PC-9 (cell line): ENCODE data around the gene SMPD1. TPM values are rescaled to one million over a fixed set of nuclear protein-coding genes. Genes with fewer than 3 reads are reported as not detected.

Experiments
- BruUV-seq: library from RNA; stranded (reverse); fragments of 400-500 nt; replicated peaks from 2 replicates; lab custom pipeline; 2021; lab: Mats Ljungman, UMichigan
- CTCF ChIA-PET: fragments of 300-600 bp; sonication (Branson Sonifier 250); formaldehyde crosslinking; loops from one replicate; lab custom pipeline; 2022; ENCODE audit warnings: antibody characterized with exemption; lab: Charles Lee
- POLR2A ChIA-PET: fragments of 300-600 bp; sonication (Branson Sonifier 250); formaldehyde crosslinking; loops from one replicate; lab custom pipeline; 2022; ENCODE audit warnings: antibody characterized with exemption; ENCODE audit not compliant: unreplicated experiment; lab: Charles Lee
- DNase-seq, 2 experiments: peaks; one replicate each; pipeline versions ENCODE4 v3.0.0 to v3.0.0-alpha.2; 2015 to 2022; ENCODE audit warnings: mixed read lengths in 1 of 2
- H2AFZ ChIP-seq: fragments of 200-600 bp; sonication (generic); 2 replicates; pipeline ENCODE4 v1.8.1; 2017; ENCODE audit warnings: antibody characterized with exemption
- H3F3A ChIP-seq: fragments of 200-600 bp; sonication (generic); 2 replicates; pipeline ENCODE4 v1.8.1; 2017; ENCODE audit warnings: antibody characterized with exemption, mild to moderate bottlenecking, low read depth; ENCODE audit not compliant: insufficient read depth
- H3K27ac ChIP-seq: fragments of 200-600 bp; sonication (generic); 2 replicates; pipeline ENCODE4 v1.6.1; 2016; ENCODE audit warnings: mixed run types
- H3K27me3 ChIP-seq: fragments of 200-600 bp; sonication (generic); 2 replicates; pipeline ENCODE4 v1.6.1; 2016; ENCODE audit warnings: low read depth, mixed run types; ENCODE audit not compliant: insufficient read depth
- H3K36me3 ChIP-seq: fragments of 200-600 bp; sonication (generic); 2 replicates; pipeline ENCODE4 v1.6.1; 2016; ENCODE audit warnings: low read depth, mixed run types
- H3K4me1 ChIP-seq: fragments of 200-600 bp; sonication (generic); replicated peaks from 2 replicates; pipeline ENCODE4 v1.6.1; 2016; ENCODE audit warnings: mixed run types; ENCODE audit not compliant: insufficient read depth
- H3K4me2 ChIP-seq: fragments of 200-600 bp; sonication (generic); 2 replicates; pipeline ENCODE4 v1.6.1; 2017; ENCODE audit warnings: mixed run types
- H3K4me3 ChIP-seq: fragments of 200-600 bp; sonication (generic); 2 replicates; pipeline ENCODE4 v1.6.1; 2016; ENCODE audit warnings: mixed run types
- H3K79me2 ChIP-seq: fragments of 200-600 bp; sonication (generic); 2 replicates; pipeline ENCODE4 v1.6.1; 2017; ENCODE audit warnings: low read depth, mixed run types
- H3K9me2 ChIP-seq: fragments of 200-600 bp; sonication (generic); 2 replicates; pipeline ENCODE4 v1.8.1; 2017; ENCODE audit warnings: mild to moderate bottlenecking; ENCODE audit not compliant: insufficient read depth
- H3K9me3 ChIP-seq: fragments of 200-600 bp; sonication (generic); 2 replicates; pipeline ENCODE4 v1.8.1; 2016; ENCODE audit warnings: low read depth; ENCODE audit not compliant: insufficient read depth
- H4K20me1 ChIP-seq: fragments of 200-600 bp; sonication (generic); 2 replicates; pipeline ENCODE4 v1.8.1; 2017; ENCODE audit not compliant: insufficient read depth
- EZH2 ChIP-seq: fragments of 200-600 bp; sonication (generic); IDR thresholded peaks from 2 replicates; pipeline ENCODE4 v1.8.0; 2017; ENCODE audit warnings: antibody characterized with exemption, low read depth
- intact Hi-C: fragments of 100-400 bp; cut with micrococcal nuclease; formaldehyde crosslinking; loops from one replicate; pipeline ENCODE4 v1.10.0; 2022; ENCODE audit not compliant: unreplicated experiment
- total RNA-seq: library from RNA; stranded (reverse); gene quantifications from 2 replicates; pipeline ENCODE4 v1.2.3, GENCODE V29; 2021
- TF ChIP-seq, protein P1 (sequence below): fragments of 200-600 bp; sonication (generic); conservative IDR thresholded peaks from 2 replicates; pipeline ENCODE4 v1.6.1; 2017; ENCODE audit warnings: mixed run types, antibody characterized with exemption, mild to moderate bottlenecking, moderate library complexity

The SMPD1 gene
- total RNA-seq, 1 experiment from 2014 or later: 7.2 TPM

DNA sequence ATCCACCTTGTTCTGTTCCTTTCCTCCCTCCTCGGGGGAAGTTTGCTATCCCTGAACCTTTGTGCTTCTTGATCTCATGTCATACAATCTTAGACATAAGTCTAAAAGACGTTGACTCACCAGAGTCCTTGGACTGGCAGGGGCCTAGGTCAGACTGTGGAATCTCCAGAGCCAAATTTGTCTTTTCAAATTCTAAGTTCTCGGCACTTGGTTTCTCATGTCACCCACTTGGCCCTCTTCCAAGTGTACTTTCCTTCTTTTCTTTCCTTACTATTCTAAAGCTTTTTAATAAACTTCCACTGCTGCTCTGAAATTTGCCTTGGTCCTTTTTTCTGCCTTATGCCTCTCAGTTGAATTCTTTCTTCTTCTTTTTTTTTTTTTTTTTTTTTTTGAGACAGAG, 30.1 kb upstream of the SMPD1 start:
- Histone ChIP-seq H3K27me3 (peaks cover 5% of the 10 kb centered on the region; the same call in 1 of the 2 replicates), H3K27ac (no peak overlapping the region), H3K4me3 (no peak overlapping the region), H3K4me2 (no peak overlapping the region), H3K79me2 (no peaks in the 10 kb centered on the region), H3K4me1 (no peaks in the 10 kb centered on the region), H3K9me2 (no peaks in the 10 kb centered on the region), H3F3A (no peaks in the 10 kb centered on the region), H3K9me3 (no peaks in the 10 kb centered on the region), H4K20me1 (no peaks in the 10 kb centered on the region), H3K36me3 (no peaks in the 10 kb centered on the region), H2AFZ (no peak overlapping the region)
- no TSS peak for BruUV-seq
- no peak for DNase-seq
- intact Hi-C loops: no loop called here
- TF ChIP-seq, protein P1, sequence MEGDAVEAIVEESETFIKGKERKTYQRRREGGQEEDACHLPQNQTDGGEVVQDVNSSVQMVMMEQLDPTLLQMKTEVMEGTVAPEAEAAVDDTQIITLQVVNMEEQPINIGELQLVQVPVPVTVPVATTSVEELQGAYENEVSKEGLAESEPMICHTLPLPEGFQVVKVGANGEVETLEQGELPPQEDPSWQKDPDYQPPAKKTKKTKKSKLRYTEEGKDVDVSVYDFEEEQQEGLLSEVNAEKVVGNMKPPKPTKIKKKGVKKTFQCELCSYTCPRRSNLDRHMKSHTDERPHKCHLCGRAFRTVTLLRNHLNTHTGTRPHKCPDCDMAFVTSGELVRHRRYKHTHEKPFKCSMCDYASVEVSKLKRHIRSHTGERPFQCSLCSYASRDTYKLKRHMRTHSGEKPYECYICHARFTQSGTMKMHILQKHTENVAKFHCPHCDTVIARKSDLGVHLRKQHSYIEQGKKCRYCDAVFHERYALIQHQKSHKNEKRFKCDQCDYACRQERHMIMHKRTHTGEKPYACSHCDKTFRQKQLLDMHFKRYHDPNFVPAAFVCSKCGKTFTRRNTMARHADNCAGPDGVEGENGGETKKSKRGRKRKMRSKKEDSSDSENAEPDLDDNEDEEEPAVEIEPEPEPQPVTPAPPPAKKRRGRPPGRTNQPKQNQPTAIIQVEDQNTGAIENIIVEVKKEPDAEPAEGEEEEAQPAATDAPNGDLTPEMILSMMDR: no peak
- no peak for TF ChIP-seq EZH2
- CTCF ChIA-PET: interaction anchor here (0.6 kb wide), 2 partner anchors 43 to 233 kb away, joined by 5 to 6 read pairs; no protein-coding TSS in a partner anchor
- POLR2A ChIA-PET: no interaction called here

DNA sequence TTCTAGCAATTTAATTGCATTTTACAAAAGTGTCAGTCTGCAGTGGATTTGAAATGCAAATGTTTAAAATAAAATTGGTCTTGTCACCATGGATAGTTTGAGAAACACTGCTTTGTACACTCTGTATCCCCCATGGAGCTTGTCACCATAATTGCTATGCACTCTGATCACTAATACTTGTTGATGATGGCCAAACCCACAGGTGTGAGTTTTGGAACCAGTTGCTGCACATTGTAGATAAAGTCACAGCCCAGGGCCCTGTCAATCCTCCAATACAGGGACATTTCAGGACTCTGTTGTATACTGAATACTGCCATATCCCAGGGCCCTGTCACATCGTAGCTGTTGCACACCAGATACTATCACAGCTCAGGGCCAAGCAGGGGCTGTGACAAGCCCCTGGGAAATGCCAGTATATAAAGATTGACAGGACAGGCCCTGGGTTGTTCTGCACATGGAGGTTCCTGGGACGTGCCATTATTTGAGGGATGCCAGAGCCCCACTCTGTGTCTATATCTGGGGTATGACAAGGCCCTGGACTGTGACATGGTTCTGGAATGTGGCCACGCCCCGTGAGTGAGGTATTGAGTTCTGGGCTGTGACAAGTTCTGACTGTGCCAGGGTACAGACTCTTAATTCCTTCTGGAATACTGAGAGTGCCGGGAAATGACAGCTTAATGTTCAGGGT, 27.9 kb upstream of the SMPD1 start:
- H3K79me2 ChIP-seq: no peaks in the 10 kb centered on the region
- H2AFZ ChIP-seq: no peak overlapping the region
- H3K4me1 ChIP-seq: no peaks in the 10 kb centered on the region
- no peak overlapping the region for H3K27ac ChIP-seq
- no peaks in the 10 kb centered on the region for H3K36me3 ChIP-seq
- no peak overlapping the region for H3K4me3 ChIP-seq
- CTCF ChIA-PET: interaction anchor here (0.6 to 1.5 kb wide), 4 partner anchors 20 to 1107 kb away, joined by 3 to 7 read pairs (median 4); no protein-coding TSS in a partner anchor
- POLR2A ChIA-PET: no interaction called here
- TF ChIP-seq, protein P1: no peak
- no peak for TF ChIP-seq EZH2
- H3K4me2 ChIP-seq: no peak overlapping the region
- intact Hi-C loops: no loop called here
- no peak for DNase-seq
- BruUV-seq: no TSS peak
- no peaks in the 10 kb centered on the region for H3F3A ChIP-seq
- H3K27me3 ChIP-seq: peaks cover 5% of the 10 kb centered on the region; the same call in 1 of the 2 replicates
- H3K9me3 ChIP-seq: no peaks in the 10 kb centered on the region
- no peaks in the 10 kb centered on the region for H3K9me2 ChIP-seq
- no peaks in the 10 kb centered on the region for H4K20me1 ChIP-seq

GRCh38 chr11:6362873-6363678, 27.2 kb upstream of the SMPD1 start:
- BruUV-seq: no TSS peak
- POLR2A ChIA-PET: no interaction called here

More at GRCh38 chr11:6362873-6363678, 27.2 kb upstream of the SMPD1 start:
- no peaks in the 10 kb centered on the region for H3F3A ChIP-seq
- H3K27me3 ChIP-seq: peaks cover 5% of the 10 kb centered on the region; the same call in 1 of the 2 replicates
- H3K4me1 ChIP-seq: no peaks in the 10 kb centered on the region
- no peak overlapping the region for H3K4me2 ChIP-seq
- no peak overlapping the region for H3K27ac ChIP-seq
- no peak overlapping the region for H3K4me3 ChIP-seq
- no peaks in the 10 kb centered on the region for H4K20me1 ChIP-seq
- H2AFZ ChIP-seq: no peak overlapping the region
- DNase-seq: peak in 1 of 2 experiments; percentile 61
- TF ChIP-seq, protein P1: peak; percentile 70
- TF ChIP-seq EZH2: no peak
- no peaks in the 10 kb centered on the region for H3K9me2 ChIP-seq
- H3K9me3 ChIP-seq: no peaks in the 10 kb centered on the region
- H3K36me3 ChIP-seq: no peaks in the 10 kb centered on the region
- CTCF ChIA-PET: interaction anchor here (0.6 to 1.5 kb wide), 6 partner anchors 21 to 1108 kb away, joined by 3 to 7 read pairs (median 3); no protein-coding TSS in a partner anchor
- intact Hi-C loops: no loop called here
- no peaks in the 10 kb centered on the region for H3K79me2 ChIP-seq
